HEK293 (cell line): Measurements from ENCODE around the gene ETV7.

ENCODE experiments used
- CTCF ChIA-PET: fragments of 350-600 bp; formaldehyde crosslinking; extraction: SDS; loops from one replicate; lab custom pipeline; 2021; ENCODE audit warnings: antibody characterized with exemption; lab: Yijun Ruan, JAX
- POLR2A ChIA-PET: fragments of 300-600 bp; formaldehyde crosslinking; extraction: SDS; loops from one replicate; lab custom pipeline; 2020; ENCODE audit warnings: antibody characterized with exemption, inconsistent platforms; lab: Yijun Ruan, JAX
- H3K27ac ChIP-seq: fragments of 200-500 bp; sonication (Bioruptor generic); 2 replicates; pipeline ENCODE4 v1.5.1; 2014; ENCODE audit warnings: low read depth, low read length, control low read depth, inconsistent platforms; ENCODE audit errors: extremely low read depth
- H3K36me3 ChIP-seq, 2 experiments: fragments of 200-500 bp in 1 of 2; sonication (Bioruptor generic) in 1 of 2; 1 replicate in 1 of 2; 2 replicates in 1 of 2; pipeline ENCODE4 v1.5.1; 2014 to 2017; ENCODE audit warnings: inconsistent platforms in 2 of 2, low read length in 2 of 2; ENCODE audit not compliant: control insufficient read depth in 2 of 2, insufficient read depth in 1 of 2
- H3K4me1 ChIP-seq: fragments of 200-500 bp; sonication (Bioruptor generic); 2 replicates; pipeline ENCODE4 v1.5.1; 2014; ENCODE audit warnings: mild to moderate bottlenecking, low read length, inconsistent platforms; ENCODE audit not compliant: control insufficient read depth, insufficient read depth
- H3K4me3 ChIP-seq: 2 replicates; pipeline ENCODE4 v1.5.1; 2011; ENCODE audit warnings: low read depth, mild to moderate bottlenecking, control low read depth, low read length, moderate library complexity
- H3K9me3 ChIP-seq: fragments of 200-500 bp; sonication (Bioruptor generic); 2 replicates; pipeline ENCODE4 v1.5.1; 2014; ENCODE audit warnings: low read depth, low read length, inconsistent platforms; ENCODE audit not compliant: control insufficient read depth, insufficient read depth
- KLF10 ChIP-seq: fragments of 450-650 bp; IDR thresholded peaks from 2 replicates; pipeline ENCODE4 v1.5.1; 2018; ENCODE audit warnings: missing biosample characterization, mild to moderate bottlenecking, missing genetic modification characterization
- KLF17 ChIP-seq: fragments of 450-650 bp; formaldehyde crosslinking; IDR thresholded peaks from 2 replicates; pipeline ENCODE4 v1.5.1; 2016; ENCODE audit warnings: missing biosample characterization, missing genetic modification characterization
- KLF7 ChIP-seq: fragments of 450-650 bp; formaldehyde crosslinking; IDR thresholded peaks from 2 replicates; pipeline ENCODE4 v1.5.1; 2016; ENCODE audit warnings: missing biosample characterization, missing genetic modification characterization, borderline replicate concordance
- TCF7L2 ChIP-seq: IDR thresholded peaks from 2 replicates; pipeline ENCODE4 v1.6.1; 2011; ENCODE audit warnings: low read depth, mild to moderate bottlenecking, inconsistent platforms, low read length, moderate library complexity, borderline replicate concordance
- ZBTB44 ChIP-seq: fragments of 450-650 bp; IDR thresholded peaks from 2 replicates; pipeline ENCODE4 v1.5.1; 2018; ENCODE audit warnings: missing biosample characterization, mild to moderate bottlenecking, missing genetic modification characterization
- ZFP3 ChIP-seq: fragments of 450-650 bp; formaldehyde crosslinking; IDR thresholded peaks from 2 replicates; pipeline ENCODE4 v1.5.1; 2016; ENCODE audit warnings: low read depth, missing biosample characterization, missing genetic modification characterization
- ZNF121 ChIP-seq: fragments of 450-650 bp; formaldehyde crosslinking; IDR thresholded peaks from 2 replicates; pipeline ENCODE4 v1.5.1; 2016; ENCODE audit warnings: missing biosample characterization, missing genetic modification characterization
- ZNF133 ChIP-seq: fragments of 450-650 bp; formaldehyde crosslinking; IDR thresholded peaks from 2 replicates; pipeline ENCODE4 v1.5.1; 2016; ENCODE audit warnings: missing biosample characterization, missing genetic modification characterization
- ZNF202 ChIP-seq: fragments of 450-650 bp; formaldehyde crosslinking; IDR thresholded peaks from 2 replicates; pipeline ENCODE4 v1.5.1; 2016; ENCODE audit warnings: missing biosample characterization, missing genetic modification characterization, borderline replicate concordance
- ZNF221 ChIP-seq: fragments of 450-650 bp; formaldehyde crosslinking; IDR thresholded peaks from 2 replicates; pipeline ENCODE4 v1.5.1; 2017; ENCODE audit warnings: missing biosample characterization, missing genetic modification characterization, borderline replicate concordance
- ZNF426 ChIP-seq: fragments of 450-650 bp; formaldehyde crosslinking; IDR thresholded peaks from 2 replicates; pipeline ENCODE4 v1.5.1; 2017; ENCODE audit warnings: missing biosample characterization, missing genetic modification characterization, mild to moderate bottlenecking, inconsistent platforms, moderate library complexity
- ZNF549 ChIP-seq: fragments of 450-650 bp; IDR thresholded peaks from 2 replicates; pipeline ENCODE4 v1.5.1; 2018; ENCODE audit warnings: missing biosample characterization, missing genetic modification characterization, mild to moderate bottlenecking, inconsistent platforms, moderate library complexity
- ZNF707 ChIP-seq: fragments of 450-650 bp; formaldehyde crosslinking; IDR thresholded peaks from 2 replicates; pipeline ENCODE4 v1.5.1; 2016; ENCODE audit warnings: missing biosample characterization, missing genetic modification characterization
- TF ChIP-seq, protein P1 (sequence below): fragments of 450-650 bp; formaldehyde crosslinking; IDR thresholded peaks from 2 replicates; pipeline ENCODE4 v1.5.1; 2016; ENCODE audit warnings: missing biosample characterization, missing genetic modification characterization, borderline replicate concordance
- TF ChIP-seq, protein P2 (sequence below): fragments of 450-650 bp; formaldehyde crosslinking; IDR thresholded peaks from 2 replicates; pipeline ENCODE4 v1.5.1; 2016; ENCODE audit warnings: missing biosample characterization, missing genetic modification characterization
- TF ChIP-seq, protein P3 (sequence below): fragments of 450-650 bp; formaldehyde crosslinking; IDR thresholded peaks from 2 replicates; pipeline ENCODE4 v1.5.1; 2017; ENCODE audit warnings: missing biosample characterization, missing genetic modification characterization

ETV7 gene

GRCh38 chr6:36362551-36363370 is 24.7 kb downstream of the ETV7 start:
- H3K27ac ChIP-seq: no peak overlapping the region
- no peaks in the 10 kb centered on the region for H3K9me3 ChIP-seq
- ChIA-PET POLR2A (interaction anchor here (0.6 to 0.7 kb wide), 2 partner anchors 52 to 106 kb away, joined by 3 read pairs; no protein-coding TSS in a partner anchor), CTCF (interaction anchor here (0.7 to 11.6 kb wide), 5 partner anchors 11 to 59 kb away, joined by 3 to 234 read pairs (median 12); partner anchors contain the start of gene BNIP5)
- TF ChIP-seq KLF10 (tag by site-specific recombination): no peak
- no peak for TF ChIP-seq ZBTB44 (tag by site-specific recombination)
- TF ChIP-seq TCF7L2: no peak
- TF ChIP-seq KLF7 (tag by site-specific recombination): no peak
- no peak for TF ChIP-seq ZNF549 (tag by site-specific recombination)
- TF ChIP-seq, protein P1, sequence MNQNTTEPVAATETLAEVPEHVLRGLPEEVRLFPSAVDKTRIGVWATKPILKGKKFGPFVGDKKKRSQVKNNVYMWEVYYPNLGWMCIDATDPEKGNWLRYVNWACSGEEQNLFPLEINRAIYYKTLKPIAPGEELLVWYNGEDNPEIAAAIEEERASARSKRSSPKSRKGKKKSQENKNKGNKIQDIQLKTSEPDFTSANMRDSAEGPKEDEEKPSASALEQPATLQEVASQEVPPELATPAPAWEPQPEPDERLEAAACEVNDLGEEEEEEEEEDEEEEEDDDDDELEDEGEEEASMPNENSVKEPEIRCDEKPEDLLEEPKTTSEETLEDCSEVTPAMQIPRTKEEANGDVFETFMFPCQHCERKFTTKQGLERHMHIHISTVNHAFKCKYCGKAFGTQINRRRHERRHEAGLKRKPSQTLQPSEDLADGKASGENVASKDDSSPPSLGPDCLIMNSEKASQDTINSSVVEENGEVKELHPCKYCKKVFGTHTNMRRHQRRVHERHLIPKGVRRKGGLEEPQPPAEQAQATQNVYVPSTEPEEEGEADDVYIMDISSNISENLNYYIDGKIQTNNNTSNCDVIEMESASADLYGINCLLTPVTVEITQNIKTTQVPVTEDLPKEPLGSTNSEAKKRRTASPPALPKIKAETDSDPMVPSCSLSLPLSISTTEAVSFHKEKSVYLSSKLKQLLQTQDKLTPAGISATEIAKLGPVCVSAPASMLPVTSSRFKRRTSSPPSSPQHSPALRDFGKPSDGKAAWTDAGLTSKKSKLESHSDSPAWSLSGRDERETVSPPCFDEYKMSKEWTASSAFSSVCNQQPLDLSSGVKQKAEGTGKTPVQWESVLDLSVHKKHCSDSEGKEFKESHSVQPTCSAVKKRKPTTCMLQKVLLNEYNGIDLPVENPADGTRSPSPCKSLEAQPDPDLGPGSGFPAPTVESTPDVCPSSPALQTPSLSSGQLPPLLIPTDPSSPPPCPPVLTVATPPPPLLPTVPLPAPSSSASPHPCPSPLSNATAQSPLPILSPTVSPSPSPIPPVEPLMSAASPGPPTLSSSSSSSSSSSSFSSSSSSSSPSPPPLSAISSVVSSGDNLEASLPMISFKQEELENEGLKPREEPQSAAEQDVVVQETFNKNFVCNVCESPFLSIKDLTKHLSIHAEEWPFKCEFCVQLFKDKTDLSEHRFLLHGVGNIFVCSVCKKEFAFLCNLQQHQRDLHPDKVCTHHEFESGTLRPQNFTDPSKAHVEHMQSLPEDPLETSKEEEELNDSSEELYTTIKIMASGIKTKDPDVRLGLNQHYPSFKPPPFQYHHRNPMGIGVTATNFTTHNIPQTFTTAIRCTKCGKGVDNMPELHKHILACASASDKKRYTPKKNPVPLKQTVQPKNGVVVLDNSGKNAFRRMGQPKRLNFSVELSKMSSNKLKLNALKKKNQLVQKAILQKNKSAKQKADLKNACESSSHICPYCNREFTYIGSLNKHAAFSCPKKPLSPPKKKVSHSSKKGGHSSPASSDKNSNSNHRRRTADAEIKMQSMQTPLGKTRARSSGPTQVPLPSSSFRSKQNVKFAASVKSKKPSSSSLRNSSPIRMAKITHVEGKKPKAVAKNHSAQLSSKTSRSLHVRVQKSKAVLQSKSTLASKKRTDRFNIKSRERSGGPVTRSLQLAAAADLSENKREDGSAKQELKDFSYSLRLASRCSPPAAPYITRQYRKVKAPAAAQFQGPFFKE (tag by site-specific recombination): no peak
- no peak for TF ChIP-seq ZNF133 (tag by site-specific recombination)
- no peak for TF ChIP-seq ZNF202 (tag by site-specific recombination)
- TF ChIP-seq ZNF426: no peak
- TF ChIP-seq ZNF707 (tag by site-specific recombination): no peak
- TF ChIP-seq ZFP3: no peak
- TF ChIP-seq, protein P2, sequence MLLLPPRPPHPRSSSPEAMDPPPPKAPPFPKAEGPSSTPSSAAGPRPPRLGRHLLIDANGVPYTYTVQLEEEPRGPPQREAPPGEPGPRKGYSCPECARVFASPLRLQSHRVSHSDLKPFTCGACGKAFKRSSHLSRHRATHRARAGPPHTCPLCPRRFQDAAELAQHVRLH: no peak
- TF ChIP-seq, protein P3, sequence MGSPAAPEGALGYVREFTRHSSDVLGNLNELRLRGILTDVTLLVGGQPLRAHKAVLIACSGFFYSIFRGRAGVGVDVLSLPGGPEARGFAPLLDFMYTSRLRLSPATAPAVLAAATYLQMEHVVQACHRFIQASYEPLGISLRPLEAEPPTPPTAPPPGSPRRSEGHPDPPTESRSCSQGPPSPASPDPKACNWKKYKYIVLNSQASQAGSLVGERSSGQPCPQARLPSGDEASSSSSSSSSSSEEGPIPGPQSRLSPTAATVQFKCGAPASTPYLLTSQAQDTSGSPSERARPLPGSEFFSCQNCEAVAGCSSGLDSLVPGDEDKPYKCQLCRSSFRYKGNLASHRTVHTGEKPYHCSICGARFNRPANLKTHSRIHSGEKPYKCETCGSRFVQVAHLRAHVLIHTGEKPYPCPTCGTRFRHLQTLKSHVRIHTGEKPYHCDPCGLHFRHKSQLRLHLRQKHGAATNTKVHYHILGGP (tag by site-specific recombination): no peak
- no peak for TF ChIP-seq KLF17 (tag by site-specific recombination)
- no peak for TF ChIP-seq ZNF121 (tag by site-specific recombination)
- no peak for TF ChIP-seq ZNF221 (tag by site-specific recombination)
- H3K4me1 ChIP-seq: no peaks in the 10 kb centered on the region
- H3K4me3 ChIP-seq: no peak overlapping the region
- no peaks in the 10 kb centered on the region for H3K36me3 ChIP-seq
